Kidney epithelial cell (primary cell): ENCODE data around the gene PREX1. TPM values are rescaled to one million over a fixed set of nuclear protein-coding genes. Genes with fewer than 3 reads are reported as not detected.

Source experiments
- DNase-seq: peaks from one replicate; pipeline ENCODE4 v3.0.0-alpha.2; 2010; ENCODE audit warnings: low read depth
- H3K27me3 ChIP-seq: 2 replicates; pipeline ENCODE4 v1.6.0; 2011; ENCODE audit warnings: low read length; ENCODE audit not compliant: control insufficient read depth, insufficient read depth
- H3K36me3 ChIP-seq: 2 replicates; pipeline ENCODE4 v1.5.1; 2011; ENCODE audit warnings: low read length; ENCODE audit not compliant: control insufficient read depth, insufficient read depth
- H3K4me3 ChIP-seq: 2 replicates; pipeline ENCODE4 v1.5.1; 2011; ENCODE audit warnings: low read depth, mild to moderate bottlenecking, control low read depth, low read length
- total RNA-seq: library from RNA; depleted of rRNA; stranded (reverse); fragments of >200 nt; gene quantifications from 2 replicates; pipeline ENCODE4 v1.2.3, GENCODE V29; 2015
- TF ChIP-seq, protein P1 (sequence below): IDR thresholded peaks from 2 replicates; pipeline ENCODE4 v1.5.1; 2011; ENCODE audit warnings: mild to moderate bottlenecking, moderate library complexity, low read length, control low read depth, inconsistent platforms; ENCODE audit not compliant: insufficient read depth, poor library complexity, severe bottlenecking

The PREX1 gene
- total RNA-seq, 1 donor from 2014 or later, result 3.5 TPM

DNA sequence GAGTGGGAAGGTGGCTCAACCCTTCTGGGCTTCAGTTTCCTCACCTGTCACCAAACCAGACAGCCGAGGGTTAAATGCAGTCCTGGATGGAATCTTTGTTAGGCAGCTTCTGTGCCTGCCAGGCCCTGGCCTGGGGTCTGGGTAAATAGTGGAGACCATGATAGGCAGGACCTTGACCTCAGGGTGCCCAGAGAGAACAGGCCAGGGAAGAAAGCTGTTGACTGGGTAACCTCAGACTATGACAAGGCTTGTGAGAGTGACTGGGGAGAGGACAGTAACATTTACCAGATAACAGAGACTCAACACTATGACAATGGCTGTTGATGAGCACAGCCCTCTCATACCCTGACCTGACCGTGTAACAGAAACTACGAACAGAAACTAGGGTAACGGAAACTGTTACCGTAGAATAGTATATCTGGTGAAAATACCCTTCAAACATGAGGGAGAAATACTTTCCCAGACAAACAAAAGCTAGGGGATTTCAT is 218.3 kb downstream of the PREX1 start:
- TF ChIP-seq, protein P1, sequence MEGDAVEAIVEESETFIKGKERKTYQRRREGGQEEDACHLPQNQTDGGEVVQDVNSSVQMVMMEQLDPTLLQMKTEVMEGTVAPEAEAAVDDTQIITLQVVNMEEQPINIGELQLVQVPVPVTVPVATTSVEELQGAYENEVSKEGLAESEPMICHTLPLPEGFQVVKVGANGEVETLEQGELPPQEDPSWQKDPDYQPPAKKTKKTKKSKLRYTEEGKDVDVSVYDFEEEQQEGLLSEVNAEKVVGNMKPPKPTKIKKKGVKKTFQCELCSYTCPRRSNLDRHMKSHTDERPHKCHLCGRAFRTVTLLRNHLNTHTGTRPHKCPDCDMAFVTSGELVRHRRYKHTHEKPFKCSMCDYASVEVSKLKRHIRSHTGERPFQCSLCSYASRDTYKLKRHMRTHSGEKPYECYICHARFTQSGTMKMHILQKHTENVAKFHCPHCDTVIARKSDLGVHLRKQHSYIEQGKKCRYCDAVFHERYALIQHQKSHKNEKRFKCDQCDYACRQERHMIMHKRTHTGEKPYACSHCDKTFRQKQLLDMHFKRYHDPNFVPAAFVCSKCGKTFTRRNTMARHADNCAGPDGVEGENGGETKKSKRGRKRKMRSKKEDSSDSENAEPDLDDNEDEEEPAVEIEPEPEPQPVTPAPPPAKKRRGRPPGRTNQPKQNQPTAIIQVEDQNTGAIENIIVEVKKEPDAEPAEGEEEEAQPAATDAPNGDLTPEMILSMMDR, result no peak
- Histone ChIP-seq H3K36me3 (no peaks in the 10 kb centered on the region), H3K4me3 (no peak overlapping the region), H3K27me3 (peaks cover 14% of the 10 kb centered on the region)
- DNase-seq, result no peak

DNA sequence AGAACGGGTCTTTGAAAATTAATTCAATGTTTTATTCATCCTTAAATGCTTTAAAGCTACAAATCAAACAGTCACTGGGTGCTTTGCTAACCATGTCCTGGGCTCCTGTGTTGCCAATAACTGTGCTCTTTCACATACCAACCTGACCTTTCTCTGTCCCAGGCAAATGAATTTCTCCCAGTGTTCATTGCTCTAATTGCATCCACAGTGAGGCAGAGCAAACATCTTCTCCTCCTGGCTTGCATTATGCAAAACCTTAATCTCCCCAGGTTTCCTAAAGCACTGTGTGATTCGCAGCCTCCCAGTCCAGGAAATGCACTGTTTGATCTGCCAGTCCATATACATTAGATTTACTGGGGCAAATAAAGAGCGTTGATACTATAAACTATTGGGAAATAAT is 219.0 kb downstream of the PREX1 start:
- Histone ChIP-seq H3K27me3 (peaks cover 14% of the 10 kb centered on the region), H3K4me3 (no peak overlapping the region), H3K36me3 (no peaks in the 10 kb centered on the region)
- DNase-seq, result no peak
- TF ChIP-seq, protein P1, result no peak

DNA sequence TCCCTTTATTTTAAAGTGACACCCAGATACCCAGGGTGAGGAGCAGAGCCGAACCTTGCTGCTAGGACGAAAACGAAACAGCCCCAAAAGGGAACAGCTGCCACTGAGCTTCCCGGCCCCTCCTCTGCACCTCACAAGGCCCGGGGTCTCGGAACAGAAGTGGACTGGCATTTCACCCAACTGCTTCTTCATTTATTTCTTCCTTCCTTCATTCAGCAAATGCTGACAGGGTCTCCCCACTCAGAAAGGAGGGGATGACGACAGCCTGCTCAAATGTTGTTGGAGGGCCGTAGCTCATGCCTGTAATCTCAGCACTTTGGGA is 220.3 kb downstream of the PREX1 start:
- no peak for DNase-seq
- TF ChIP-seq, protein P1, result no peak
- H3K4me3 ChIP-seq, result no peak overlapping the region

DNA sequence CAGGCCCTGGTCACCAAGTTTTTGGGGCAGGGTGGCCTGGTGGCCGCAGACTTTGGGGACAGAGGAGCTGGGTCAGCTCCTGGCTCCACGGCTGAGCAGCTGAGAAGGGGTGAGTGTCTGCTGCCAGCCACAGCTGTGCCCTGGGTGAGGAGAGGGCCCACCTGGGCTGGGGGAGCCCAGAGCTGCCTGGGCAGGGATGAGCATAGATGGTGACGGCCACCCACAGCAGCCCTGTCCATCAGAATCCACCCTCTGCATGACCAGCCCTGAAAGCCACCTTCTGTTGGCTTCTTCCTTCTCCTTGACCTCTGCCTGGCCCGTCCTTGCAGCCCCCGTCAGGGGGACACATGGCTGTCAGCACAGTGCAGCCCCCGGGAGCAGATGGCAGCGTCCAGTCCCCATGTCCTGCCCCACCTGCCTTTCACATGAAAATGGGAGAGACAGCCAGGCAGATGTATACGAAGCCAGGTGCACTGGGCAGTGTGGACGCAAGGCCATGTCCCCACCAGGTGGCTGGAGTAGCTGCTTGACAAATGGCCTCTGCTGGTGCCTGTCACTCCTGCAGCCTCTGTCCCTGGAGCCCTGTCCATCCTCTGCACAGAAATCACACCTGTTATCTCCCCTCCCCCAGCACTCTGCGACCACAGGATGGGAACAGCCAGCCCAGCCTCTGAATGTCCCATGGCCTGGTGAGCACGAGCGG is 220.8 kb downstream of the PREX1 start:
- H3K27me3 ChIP-seq, result peaks cover 17% of the 10 kb centered on the region
- H3K4me3 ChIP-seq, result no peak overlapping the region
- TF ChIP-seq, protein P1, result no peak
- H3K36me3 ChIP-seq, result no peaks in the 10 kb centered on the region
- DNase-seq, result no peak

More for the DNA sequence above, 220.3 kb downstream of the PREX1 start:
- H3K27me3 ChIP-seq, result peaks cover 17% of the 10 kb centered on the region
- H3K36me3 ChIP-seq, result no peaks in the 10 kb centered on the region

DNA sequence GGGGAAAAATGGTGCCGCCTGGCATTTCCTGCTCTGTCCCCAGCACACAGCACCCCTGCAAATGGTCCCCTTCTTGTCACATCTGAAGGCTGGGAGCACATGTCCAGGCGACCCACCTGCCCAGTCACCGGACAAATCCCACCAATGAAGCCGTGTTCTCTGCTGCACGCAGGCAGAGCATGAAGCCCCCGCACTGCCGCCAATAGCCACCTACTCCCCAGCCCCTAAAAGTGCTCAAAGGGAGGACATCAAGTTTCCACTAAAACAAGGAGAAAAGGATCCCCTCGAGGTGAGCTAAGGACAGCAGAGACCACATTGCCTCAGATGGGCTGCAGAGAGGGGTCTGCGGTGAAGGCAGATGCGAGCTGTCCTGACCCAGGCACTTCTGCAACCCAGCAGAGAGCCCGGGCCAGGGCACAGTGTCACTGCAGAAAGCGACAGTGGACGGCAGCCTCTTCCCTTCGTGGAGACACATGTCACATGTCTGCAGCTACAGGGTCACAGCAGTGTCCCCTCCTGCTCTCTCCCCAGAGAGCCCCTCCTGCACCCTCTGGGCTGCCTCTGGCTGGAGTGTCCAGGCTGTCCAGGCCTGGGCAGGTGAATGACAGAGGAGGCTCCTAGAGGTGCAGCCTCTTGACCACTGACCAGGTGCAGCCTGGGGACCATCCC is 221.5 kb downstream of the PREX1 start:
- DNase-seq, result no peak
- TF ChIP-seq, protein P1, result no peak
- peaks cover 19% of the 10 kb centered on the region for H3K27me3 ChIP-seq
- no peak overlapping the region for H3K4me3 ChIP-seq
- no peaks in the 10 kb centered on the region for H3K36me3 ChIP-seq
